Osteoblast (primary cell): ENCODE measurements around the gene KPNB1. TPM values are rescaled to one million over a fixed set of nuclear protein-coding genes. Genes with fewer than 3 reads are reported as not detected.

ENCODE experiments used
- DNase-seq: peaks from one replicate; pipeline ENCODE4 v3.0.0; 2011; ENCODE audit warnings: low spot score, mixed read lengths; ENCODE audit not compliant: insufficient read length; ENCODE audit errors: missing footprints
- H2AFZ ChIP-seq: 2 replicates; pipeline ENCODE4 v1.6.0; 2011; ENCODE audit warnings: mild to moderate bottlenecking, low read length
- H3K27ac ChIP-seq: 2 replicates; pipeline ENCODE4 v1.5.1; 2011; ENCODE audit warnings: mild to moderate bottlenecking, low read depth, low read length, moderate library complexity
- H3K27me3 ChIP-seq: 2 replicates; pipeline ENCODE4 v1.6.0; 2012; ENCODE audit warnings: mild to moderate bottlenecking, control low read depth, inconsistent platforms, low read length, moderate library complexity; ENCODE audit not compliant: insufficient read depth
- H3K36me3 ChIP-seq: 2 replicates; pipeline ENCODE4 v1.5.1; 2011; ENCODE audit warnings: mild to moderate bottlenecking, low read length, control low read depth, moderate library complexity; ENCODE audit not compliant: insufficient read depth
- H3K4me1 ChIP-seq: 2 replicates; pipeline ENCODE4 v1.5.1; 2011; ENCODE audit warnings: mild to moderate bottlenecking, low read length, control low read depth, moderate library complexity; ENCODE audit not compliant: insufficient read depth
- H3K4me2 ChIP-seq: 2 replicates; pipeline ENCODE4 v1.6.0; 2011; ENCODE audit warnings: mild to moderate bottlenecking, low read length; ENCODE audit not compliant: insufficient read depth
- H3K4me3 ChIP-seq: fragments of 200-600 bp; sonication (generic); 3 replicates; pipeline ENCODE4 v1.5.1; 2012; ENCODE audit warnings: mild to moderate bottlenecking, low read length, inconsistent platforms; ENCODE audit not compliant: insufficient read depth
- H3K79me2 ChIP-seq: 2 replicates; pipeline ENCODE4 v1.6.0; 2012; ENCODE audit warnings: mild to moderate bottlenecking, low read length, control low read depth, inconsistent platforms; ENCODE audit not compliant: insufficient read depth
- H3K9me3 ChIP-seq: 2 replicates; pipeline ENCODE4 v1.5.1; 2011; ENCODE audit warnings: low read depth, low read length, control low read depth
- H4K20me1 ChIP-seq: 2 replicates; pipeline ENCODE4 v1.6.0; 2012; ENCODE audit warnings: mild to moderate bottlenecking, low read length, control low read depth; ENCODE audit not compliant: insufficient read depth
- CTCF ChIP-seq: IDR thresholded peaks from 2 replicates; pipeline ENCODE4 v1.5.1; 2011; ENCODE audit warnings: mild to moderate bottlenecking, low read depth, low read length, moderate library complexity; ENCODE audit errors: extremely low read depth
- total RNA-seq: library from RNA; depleted of rRNA; stranded (reverse); fragments of >200 nt; gene quantifications from 2 replicates; pipeline ENCODE4 v1.2.3, GENCODE V29; 2012

The KPNB1 gene
- total RNA-seq, 1 donor = 351 TPM

DNA sequence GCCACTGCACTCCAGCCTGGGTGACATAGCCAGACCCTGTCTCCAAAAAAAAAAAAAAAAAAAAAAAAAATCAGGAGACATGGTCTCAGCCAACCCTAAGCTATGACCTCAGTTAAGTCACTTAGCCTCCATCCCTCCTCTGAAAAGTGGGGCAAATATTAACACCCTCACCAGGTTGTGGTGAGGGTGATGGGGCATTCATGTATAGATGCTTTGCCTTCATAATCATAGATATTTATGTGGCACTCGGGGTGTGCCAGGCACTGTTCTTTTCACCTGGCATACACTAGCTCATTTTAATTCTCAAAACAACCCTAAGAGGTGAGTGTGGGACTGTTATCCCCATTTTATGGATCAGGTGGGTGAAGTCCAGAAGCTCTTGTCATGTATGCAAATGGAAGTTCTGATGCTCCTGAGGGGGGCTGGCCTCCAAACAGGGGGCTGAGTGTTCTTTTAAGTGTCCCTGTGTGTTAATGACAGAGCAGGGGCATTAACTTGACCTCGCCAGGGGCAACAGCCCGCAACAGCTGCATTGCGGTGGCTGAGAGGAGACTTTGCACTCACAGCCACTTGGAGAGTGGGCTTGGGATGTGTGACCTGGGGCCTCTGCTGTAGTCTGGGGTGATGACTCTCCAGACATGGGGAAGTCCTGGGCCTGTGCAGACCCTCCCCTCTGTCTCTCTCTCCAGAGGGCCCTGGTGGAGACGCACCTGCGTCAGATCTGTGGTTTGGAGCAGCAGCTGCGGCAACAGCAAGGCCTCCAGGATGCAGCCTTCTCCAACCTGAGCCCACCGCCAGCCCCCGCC, 48.4 kb downstream of the KPNB1 start:
- H3K36me3 ChIP-seq = peaks cover 8% of the 10 kb centered on the region
- H3K4me1 ChIP-seq = peaks cover 11% of the 10 kb centered on the region
- H3K4me3 ChIP-seq = no peak overlapping the region
- no peak overlapping the region for H3K27ac ChIP-seq
- H3K27me3 ChIP-seq = no peaks in the 10 kb centered on the region
- peak; percentile 71 for DNase-seq
- no peak overlapping the region for H3K4me2 ChIP-seq
- H4K20me1 ChIP-seq = peaks cover 21% of the 10 kb centered on the region
- no peak overlapping the region for H2AFZ ChIP-seq
- no peaks in the 10 kb centered on the region for H3K79me2 ChIP-seq
- no peaks in the 10 kb centered on the region for H3K9me3 ChIP-seq
- TF ChIP-seq CTCF = no peak

DNA sequence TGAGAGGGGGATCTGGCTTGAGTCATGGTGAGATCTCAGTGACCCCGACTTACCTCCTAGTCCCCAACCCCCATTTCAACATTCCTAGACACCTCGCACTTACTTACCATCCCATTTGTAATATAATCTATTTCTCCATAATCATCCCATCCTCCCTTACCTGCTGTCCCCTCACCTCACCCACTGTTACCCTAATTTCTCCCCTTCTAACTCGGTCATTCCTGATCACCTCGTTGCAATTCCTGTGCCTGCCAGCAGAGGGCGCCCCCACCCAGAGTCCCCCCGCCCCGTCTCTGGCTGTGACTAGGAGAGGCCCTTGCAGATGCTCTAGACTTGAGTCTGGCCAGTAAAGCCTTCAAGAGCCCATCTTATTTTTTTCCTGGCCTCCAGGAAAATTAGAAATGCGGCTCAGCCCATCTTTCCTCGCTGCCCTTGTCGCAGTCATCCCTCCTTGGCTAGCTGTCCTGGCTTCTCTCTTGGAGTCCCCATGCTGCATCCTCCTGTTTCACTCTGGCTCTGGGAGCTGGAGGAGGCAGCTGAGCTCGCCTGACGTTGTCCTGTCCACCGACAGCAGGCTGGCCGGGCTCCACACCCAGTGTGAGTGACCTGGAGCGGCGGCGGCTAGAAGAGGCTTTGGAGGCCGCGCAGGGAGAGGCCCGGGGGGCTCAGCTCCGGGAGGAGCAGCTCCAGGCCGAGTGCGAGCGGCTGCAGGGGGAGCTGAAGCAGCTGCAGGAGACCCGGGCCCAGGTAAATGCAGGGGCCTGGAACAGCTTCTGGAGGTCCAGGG, 49.2 kb downstream of the KPNB1 start:
- Histone ChIP-seq H3K79me2 (no peaks in the 10 kb centered on the region), H3K27me3 (no peaks in the 10 kb centered on the region), H3K4me1 (peaks cover 7% of the 10 kb centered on the region), H3K4me2 (no peak overlapping the region), H3K9me3 (no peaks in the 10 kb centered on the region), H3K36me3 (peaks cover 8% of the 10 kb centered on the region), H3K27ac (no peak overlapping the region), H4K20me1 (peaks cover 21% of the 10 kb centered on the region), H2AFZ (no peak overlapping the region), H3K4me3 (no peak overlapping the region)
- TF ChIP-seq CTCF = peak; percentile 78
- peak; percentile 100 for DNase-seq

- Histone ChIP-seq H3K4me2 (no peak overlapping the region), H2AFZ (no peak overlapping the region), H3K9me3 (no peaks in the 10 kb centered on the region), H3K4me3 (no peak overlapping the region), H4K20me1 (peaks cover 21% of the 10 kb centered on the region), H3K79me2 (no peaks in the 10 kb centered on the region), H3K4me1 (peaks cover 7% of the 10 kb centered on the region), H3K27me3 (no peaks in the 10 kb centered on the region), H3K36me3 (peaks cover 8% of the 10 kb centered on the region), H3K27ac (no peak overlapping the region)
- no peak for TF ChIP-seq CTCF
- peak; percentile 56 for DNase-seq
These were observed 49.8 kb downstream of the KPNB1 start for GRCh38 chr17:47699536-47699840.
